ENCODE results near the gene LMLN. TPM values are rescaled to one million over a fixed set of nuclear protein-coding genes. Genes with fewer than 3 reads are reported as not detected.
A peak's percentile ranks its signal among the peaks of the same experiment; 100 is the strongest.

The LMLN gene
- total and polyA plus RNA-seq, 2 donors from 2014 or later = 1.6 to 10.5 TPM

- DNase-seq (no peak), FAIRE-seq (no peak)
- H3K4me3 ChIP-seq (ENCODE audit: low read length in 3 of 3) = no peak overlapping the region
- TF ChIP-seq, protein P1, sequence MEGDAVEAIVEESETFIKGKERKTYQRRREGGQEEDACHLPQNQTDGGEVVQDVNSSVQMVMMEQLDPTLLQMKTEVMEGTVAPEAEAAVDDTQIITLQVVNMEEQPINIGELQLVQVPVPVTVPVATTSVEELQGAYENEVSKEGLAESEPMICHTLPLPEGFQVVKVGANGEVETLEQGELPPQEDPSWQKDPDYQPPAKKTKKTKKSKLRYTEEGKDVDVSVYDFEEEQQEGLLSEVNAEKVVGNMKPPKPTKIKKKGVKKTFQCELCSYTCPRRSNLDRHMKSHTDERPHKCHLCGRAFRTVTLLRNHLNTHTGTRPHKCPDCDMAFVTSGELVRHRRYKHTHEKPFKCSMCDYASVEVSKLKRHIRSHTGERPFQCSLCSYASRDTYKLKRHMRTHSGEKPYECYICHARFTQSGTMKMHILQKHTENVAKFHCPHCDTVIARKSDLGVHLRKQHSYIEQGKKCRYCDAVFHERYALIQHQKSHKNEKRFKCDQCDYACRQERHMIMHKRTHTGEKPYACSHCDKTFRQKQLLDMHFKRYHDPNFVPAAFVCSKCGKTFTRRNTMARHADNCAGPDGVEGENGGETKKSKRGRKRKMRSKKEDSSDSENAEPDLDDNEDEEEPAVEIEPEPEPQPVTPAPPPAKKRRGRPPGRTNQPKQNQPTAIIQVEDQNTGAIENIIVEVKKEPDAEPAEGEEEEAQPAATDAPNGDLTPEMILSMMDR (IDR thresholded peaks at IDR 0.05; ENCODE audit: borderline replicate concordance, extremely low read depth, insufficient read depth) = no peak
- H3K27me3 ChIP-seq (ENCODE audit: control insufficient read depth, insufficient read depth, low read length) = no peaks in the 10 kb centered on the region
- H3K36me3 ChIP-seq (ENCODE audit: control insufficient read depth in 2 of 3, insufficient read depth in 3 of 3, low read length in 3 of 3) = peaks cover 0 to 4% (median 0%) of the 10 kb centered on the region in 3 donors
- intact Hi-C loops (cut with DNase I) = no loop called here
- no peaks in the 10 kb centered on the region for H3K4me1 ChIP-seq (ENCODE audit: control insufficient read depth in 2 of 3, insufficient read depth in 2 of 3, low read depth in 1 of 3, low read length in 3 of 3)
- H3K9ac ChIP-seq (ENCODE audit: low read length in 3 of 3) = no peak overlapping the region
- H3K27ac ChIP-seq (ENCODE audit: low read depth in 2 of 2, low read length in 2 of 2) = no peak overlapping the region
- no peaks in the 10 kb centered on the region for H3K9me3 ChIP-seq (ENCODE audit: control insufficient read depth in 2 of 3, insufficient read depth in 1 of 3, low read length in 3 of 3)
Measured at GRCh38 chr3:198027799-198028390, 67.9 kb downstream of the LMLN start.

DNA sequence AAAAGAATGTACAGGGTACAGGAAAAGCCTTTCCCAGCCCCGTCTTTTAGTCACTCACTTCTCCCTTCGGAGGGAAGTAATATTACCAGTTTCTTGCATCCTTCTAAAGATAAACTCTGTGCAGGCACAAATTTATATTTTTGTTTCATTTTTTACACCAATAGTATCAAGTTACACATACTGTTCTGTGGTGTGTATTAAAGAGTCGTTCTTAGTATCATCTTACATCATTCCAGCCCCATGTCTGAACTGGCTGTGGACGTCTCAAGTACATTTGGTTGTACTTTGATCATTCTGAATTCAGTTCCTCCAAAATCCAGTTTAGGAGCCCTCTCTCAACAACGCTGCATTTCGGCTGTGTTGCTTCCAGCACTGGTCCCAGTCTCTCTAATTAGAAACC is 68.7 kb downstream of the LMLN start:
- intact Hi-C loops (cut with DNase I) = no loop called here
- TF ChIP-seq, protein P1 (IDR thresholded peaks at IDR 0.05; ENCODE audit: borderline replicate concordance, extremely low read depth, insufficient read depth) = no peak
- Histone ChIP-seq H3K27me3 (ENCODE audit: control insufficient read depth, insufficient read depth, low read length) (no peaks in the 10 kb centered on the region), H3K4me3 (ENCODE audit: low read length in 3 of 3) (no peak overlapping the region), H3K4me1 (ENCODE audit: control insufficient read depth in 2 of 3, insufficient read depth in 2 of 3, low read depth in 1 of 3, low read length in 3 of 3) (no peaks in the 10 kb centered on the region), H3K27ac (ENCODE audit: low read depth in 2 of 2, low read length in 2 of 2) (no peak overlapping the region), H3K9me3 (ENCODE audit: control insufficient read depth in 2 of 3, insufficient read depth in 1 of 3, low read length in 3 of 3) (no peaks in the 10 kb centered on the region), H3K9ac (ENCODE audit: low read length in 3 of 3) (no peak overlapping the region), H3K36me3 (ENCODE audit: control insufficient read depth in 2 of 3, insufficient read depth in 3 of 3, low read length in 3 of 3) (peaks cover 0 to 4% (median 0%) of the 10 kb centered on the region in 3 donors)
- peak in 1 of 5 donors; percentile 8 for DNase-seq
- no peak for FAIRE-seq

DNA sequence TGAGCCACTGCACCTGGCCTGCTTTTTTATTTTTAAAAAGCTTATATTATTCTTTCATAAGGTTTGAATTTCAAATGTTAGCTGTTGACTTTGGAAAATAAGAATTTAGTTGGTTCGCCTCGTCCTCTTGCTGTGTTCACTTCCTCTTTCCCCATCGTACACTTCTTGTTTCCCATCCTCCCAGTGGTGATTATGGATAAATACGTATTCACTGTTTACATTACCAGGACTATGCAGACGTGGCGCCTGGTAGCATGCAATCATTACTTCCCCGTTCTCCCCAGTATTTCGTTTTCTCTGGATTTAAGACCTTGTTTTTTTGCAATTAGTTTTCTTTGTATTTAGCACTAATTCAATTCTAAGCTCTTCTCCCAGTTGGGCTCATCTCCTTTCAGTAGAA is 70.1 kb downstream of the LMLN start:
- no peak overlapping the region for H3K9ac ChIP-seq (ENCODE audit: low read length in 3 of 3)
- no peak overlapping the region for H3K4me3 ChIP-seq (ENCODE audit: low read length in 3 of 3)
- H3K27me3 ChIP-seq (ENCODE audit: control insufficient read depth, insufficient read depth, low read length) = no peaks in the 10 kb centered on the region
- intact Hi-C loops (cut with DNase I) = no loop called here
- DNase-seq (no peak), FAIRE-seq (no peak)
- H3K36me3 ChIP-seq (ENCODE audit: control insufficient read depth in 2 of 3, insufficient read depth in 3 of 3, low read length in 3 of 3) = peaks cover 0 to 4% (median 0%) of the 10 kb centered on the region in 3 donors
- no peak overlapping the region for H3K27ac ChIP-seq (ENCODE audit: low read depth in 2 of 2, low read length in 2 of 2)
- H3K9me3 ChIP-seq (ENCODE audit: control insufficient read depth in 2 of 3, insufficient read depth in 1 of 3, low read length in 3 of 3) = no peaks in the 10 kb centered on the region
- no peaks in the 10 kb centered on the region for H3K4me1 ChIP-seq (ENCODE audit: control insufficient read depth in 2 of 3, insufficient read depth in 2 of 3, low read depth in 1 of 3, low read length in 3 of 3)
- TF ChIP-seq, protein P1 (IDR thresholded peaks at IDR 0.05; ENCODE audit: borderline replicate concordance, extremely low read depth, insufficient read depth) = no peak

GRCh38 chr3:198030726-198031125 is 70.7 kb downstream of the LMLN start:
- FAIRE-seq = no peak
- Histone ChIP-seq H3K36me3 (ENCODE audit: control insufficient read depth in 2 of 3, insufficient read depth in 3 of 3, low read length in 3 of 3) (peaks cover 0 to 4% (median 0%) of the 10 kb centered on the region in 3 donors), H3K4me3 (ENCODE audit: low read length in 3 of 3) (no peak overlapping the region), H3K4me1 (ENCODE audit: control insufficient read depth in 2 of 3, insufficient read depth in 2 of 3, low read depth in 1 of 3, low read length in 3 of 3) (no peaks in the 10 kb centered on the region), H3K27me3 (ENCODE audit: control insufficient read depth, insufficient read depth, low read length) (no peaks in the 10 kb centered on the region), H3K27ac (ENCODE audit: low read depth in 2 of 2, low read length in 2 of 2) (no peak overlapping the region), H3K9ac (ENCODE audit: low read length in 3 of 3) (no peak overlapping the region), H3K9me3 (ENCODE audit: control insufficient read depth in 2 of 3, insufficient read depth in 1 of 3, low read length in 3 of 3) (no peaks in the 10 kb centered on the region)
- intact Hi-C loops (cut with DNase I) = no loop called here
- no peak for DNase-seq
- TF ChIP-seq, protein P1 (IDR thresholded peaks at IDR 0.05; ENCODE audit: borderline replicate concordance, extremely low read depth, insufficient read depth) = no peak
